ENCODE data around the gene PPM1M.

PPM1M gene

DNA sequence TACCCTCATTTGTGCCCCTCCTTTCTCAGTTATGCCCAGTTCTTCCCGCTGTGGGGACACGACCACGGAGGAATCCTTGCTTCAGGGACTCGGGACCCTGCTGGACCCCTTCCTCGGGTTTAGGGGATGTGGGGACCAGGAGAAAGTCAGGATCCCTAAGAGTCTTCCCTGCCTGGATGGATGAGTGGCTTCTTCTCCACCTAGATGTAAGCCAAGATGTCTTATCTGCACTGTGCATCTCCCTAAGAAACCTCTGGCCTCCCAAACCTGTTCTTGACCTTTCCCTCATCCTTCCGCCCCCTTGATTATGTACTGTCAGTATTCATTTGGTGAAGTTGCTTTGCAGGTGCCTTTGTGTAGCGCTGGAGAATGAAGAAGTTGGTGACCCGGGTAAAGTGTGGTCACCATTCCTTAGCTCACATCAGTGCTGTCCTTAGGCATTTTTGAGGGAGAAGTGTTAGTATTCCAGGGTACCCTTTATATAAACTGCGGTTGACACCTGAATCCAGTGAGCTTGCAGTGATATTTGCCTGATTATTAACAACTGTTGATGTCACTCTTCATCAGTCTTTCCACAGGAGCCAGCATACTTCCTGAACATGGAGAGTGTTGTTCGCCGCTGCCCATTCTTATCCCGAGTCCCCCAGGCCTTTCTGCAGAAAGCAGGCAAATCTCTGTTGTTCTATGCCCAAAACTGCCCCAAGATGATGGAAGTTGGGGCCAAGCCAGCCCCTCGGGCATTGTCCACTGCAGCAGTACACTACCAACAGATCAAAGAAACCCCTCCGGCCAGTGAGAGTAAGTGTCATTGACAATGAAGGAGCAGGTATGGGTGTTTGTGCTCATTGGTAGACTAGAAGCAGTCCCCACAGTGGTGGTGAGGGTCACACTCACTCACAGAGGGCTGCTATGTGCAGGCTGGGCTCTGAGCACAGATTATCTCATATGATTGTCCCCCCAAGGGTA is 46.6 kb upstream of the PPM1M start:
- no peak for DNase-seq (ENCODE audit: low read depth)
- in situ Hi-C loops (cut with HindIII; ENCODE audit: low sequenced_read_pairs): no loop called here

GRCh38 chr3:52200981-52201679 is 44.4 kb upstream of the PPM1M start:
- DNase-seq (ENCODE audit: low read depth): no peak
- in situ Hi-C loops (cut with HindIII; ENCODE audit: low sequenced_read_pairs): loop anchor here (5.0 kb wide), 1 partner anchor 49 kb away; the partner anchor contains the start of gene POC1A
- TF ChIP-seq, protein P1, sequence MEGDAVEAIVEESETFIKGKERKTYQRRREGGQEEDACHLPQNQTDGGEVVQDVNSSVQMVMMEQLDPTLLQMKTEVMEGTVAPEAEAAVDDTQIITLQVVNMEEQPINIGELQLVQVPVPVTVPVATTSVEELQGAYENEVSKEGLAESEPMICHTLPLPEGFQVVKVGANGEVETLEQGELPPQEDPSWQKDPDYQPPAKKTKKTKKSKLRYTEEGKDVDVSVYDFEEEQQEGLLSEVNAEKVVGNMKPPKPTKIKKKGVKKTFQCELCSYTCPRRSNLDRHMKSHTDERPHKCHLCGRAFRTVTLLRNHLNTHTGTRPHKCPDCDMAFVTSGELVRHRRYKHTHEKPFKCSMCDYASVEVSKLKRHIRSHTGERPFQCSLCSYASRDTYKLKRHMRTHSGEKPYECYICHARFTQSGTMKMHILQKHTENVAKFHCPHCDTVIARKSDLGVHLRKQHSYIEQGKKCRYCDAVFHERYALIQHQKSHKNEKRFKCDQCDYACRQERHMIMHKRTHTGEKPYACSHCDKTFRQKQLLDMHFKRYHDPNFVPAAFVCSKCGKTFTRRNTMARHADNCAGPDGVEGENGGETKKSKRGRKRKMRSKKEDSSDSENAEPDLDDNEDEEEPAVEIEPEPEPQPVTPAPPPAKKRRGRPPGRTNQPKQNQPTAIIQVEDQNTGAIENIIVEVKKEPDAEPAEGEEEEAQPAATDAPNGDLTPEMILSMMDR (IDR thresholded peaks at IDR 0.05; ENCODE audit: low read depth, low read length, missing control alignments): no peak
- no peak overlapping the region for H3K4me3 ChIP-seq (ENCODE audit: low read depth, low read length)

More for the DNA sequence above, 46.6 kb upstream of the PPM1M start:
- H3K4me3 ChIP-seq (ENCODE audit: low read depth, low read length): peak overlapping the region; percentile 94
- TF ChIP-seq, protein P1 (IDR thresholded peaks at IDR 0.05; ENCODE audit: low read depth, low read length, missing control alignments): no peak

- H3K4me3 ChIP-seq (ENCODE audit: low read depth, low read length): no peak overlapping the region
Measured at GRCh38 chr3:52202384-52203077, 43.0 kb upstream of the PPM1M start.

GRCh38 chr3:52203701-52204100 is 41.9 kb upstream of the PPM1M start:
- DNase-seq (ENCODE audit: low read depth): no peak
- in situ Hi-C loops (cut with HindIII; ENCODE audit: low sequenced_read_pairs): loop anchor here (5.0 kb wide), 1 partner anchor 51 kb away; the partner anchor contains the start of gene POC1A
- no peak overlapping the region for H3K4me3 ChIP-seq (ENCODE audit: low read depth, low read length)
- TF ChIP-seq, protein P1 (IDR thresholded peaks at IDR 0.05; ENCODE audit: low read depth, low read length, missing control alignments): no peak

More at GRCh38 chr3:52202384-52203077, 43.0 kb upstream of the PPM1M start:
- DNase-seq (ENCODE audit: low read depth): no peak
- TF ChIP-seq, protein P1 (IDR thresholded peaks at IDR 0.05; ENCODE audit: low read depth, low read length, missing control alignments): no peak
- in situ Hi-C loops (cut with HindIII; ENCODE audit: low sequenced_read_pairs): loop anchor here (5.0 kb wide), 1 partner anchor 50 kb away; the partner anchor contains the start of gene POC1A

- in situ Hi-C loops (cut with HindIII; ENCODE audit: low sequenced_read_pairs): loop anchor here (5.0 kb wide), 1 partner anchor 52 kb away; the partner anchor contains the start of gene POC1A
- DNase-seq (ENCODE audit: low read depth): no peak
- TF ChIP-seq, protein P1 (IDR thresholded peaks at IDR 0.05; ENCODE audit: low read depth, low read length, missing control alignments): no peak
- no peak overlapping the region for H3K4me3 ChIP-seq (ENCODE audit: low read depth, low read length)
Measured at GRCh38 chr3:52204337-52205073, 41.1 kb upstream of the PPM1M start.
